Activated CD4-positive, alpha-beta T cell treated with anti-CD3 and anti-CD28 coated beads for 1 hour (primary cell): ENCODE measurements around the gene TWNK.
"Not testable (repeated sequence)": the region's sequence is repeated elsewhere in the genome, so short reads cannot be mapped to it uniquely, and the experiment has no call there.

Experiments
- DNase-seq: peaks from one replicate; pipeline ENCODE4 v3.0.0-alpha.2; 2020

TWNK gene

GRCh38 chr10:100975397-100975796 lies 11.9 kb upstream of the TWNK start:
- DNase-seq = not testable (repeated sequence)

- no peak for DNase-seq
Measured at GRCh38 chr10:100976906-100977305, 10.4 kb upstream of the TWNK start.

- no peak for DNase-seq
Measured at GRCh38 chr10:100977436-100977835, 9.9 kb upstream of the TWNK start.

- no peak for DNase-seq
Measured at GRCh38 chr10:100978121-100978900, 9.0 kb upstream of the TWNK start.

GRCh38 chr10:100978901-100979195 lies 8.5 kb upstream of the TWNK start:
- DNase-seq = no peak

- DNase-seq = no peak
Measured at GRCh38 chr10:100979791-100980272, 7.5 kb upstream of the TWNK start.

- DNase-seq = no peak
Measured at GRCh38 chr10:100980311-100980710, 7.0 kb upstream of the TWNK start.

- no peak for DNase-seq
Measured at GRCh38 chr10:100980711-100981110, 6.6 kb upstream of the TWNK start.

GRCh38 chr10:100981178-100981772 lies 6.1 kb upstream of the TWNK start:
- DNase-seq = no peak

- DNase-seq = no peak
Measured at GRCh38 chr10:100982916-100983830, 4.2 kb upstream of the TWNK start.

GRCh38 chr10:100983868-100984671 lies 3.3 kb upstream of the TWNK start:
- no peak for DNase-seq

GRCh38 chr10:100984672-100985177 lies 2.6 kb upstream of the TWNK start:
- DNase-seq = no peak

- DNase-seq = no peak
Measured at GRCh38 chr10:100985336-100985735, 2.0 kb upstream of the TWNK start.

GRCh38 chr10:100986623-100986951 lies 756 bp upstream of the TWNK start:
- no peak for DNase-seq

- DNase-seq = no peak
Measured at GRCh38 chr10:100987685-100988049, 324 bp downstream of the TWNK start.

- no peak for DNase-seq
Measured at GRCh38 chr10:100988166-100988565, 823 bp downstream of the TWNK start.

GRCh38 chr10:100989088-100989487 lies 1.7 kb downstream of the TWNK start:
- no peak for DNase-seq

- no peak for DNase-seq
Measured at GRCh38 chr10:100993986-100994708, 6.8 kb downstream of the TWNK start.

GRCh38 chr10:100995181-100995580 lies 7.8 kb downstream of the TWNK start:
- no peak for DNase-seq

- no peak for DNase-seq
Measured at GRCh38 chr10:100996678-100997359, 9.5 kb downstream of the TWNK start.
